ENCODE measurements around the gene C16orf96.

- TF ChIP-seq POLR2A (IDR thresholded peaks at IDR 0.05): no peak
- TF ChIP-seq, protein P1, sequence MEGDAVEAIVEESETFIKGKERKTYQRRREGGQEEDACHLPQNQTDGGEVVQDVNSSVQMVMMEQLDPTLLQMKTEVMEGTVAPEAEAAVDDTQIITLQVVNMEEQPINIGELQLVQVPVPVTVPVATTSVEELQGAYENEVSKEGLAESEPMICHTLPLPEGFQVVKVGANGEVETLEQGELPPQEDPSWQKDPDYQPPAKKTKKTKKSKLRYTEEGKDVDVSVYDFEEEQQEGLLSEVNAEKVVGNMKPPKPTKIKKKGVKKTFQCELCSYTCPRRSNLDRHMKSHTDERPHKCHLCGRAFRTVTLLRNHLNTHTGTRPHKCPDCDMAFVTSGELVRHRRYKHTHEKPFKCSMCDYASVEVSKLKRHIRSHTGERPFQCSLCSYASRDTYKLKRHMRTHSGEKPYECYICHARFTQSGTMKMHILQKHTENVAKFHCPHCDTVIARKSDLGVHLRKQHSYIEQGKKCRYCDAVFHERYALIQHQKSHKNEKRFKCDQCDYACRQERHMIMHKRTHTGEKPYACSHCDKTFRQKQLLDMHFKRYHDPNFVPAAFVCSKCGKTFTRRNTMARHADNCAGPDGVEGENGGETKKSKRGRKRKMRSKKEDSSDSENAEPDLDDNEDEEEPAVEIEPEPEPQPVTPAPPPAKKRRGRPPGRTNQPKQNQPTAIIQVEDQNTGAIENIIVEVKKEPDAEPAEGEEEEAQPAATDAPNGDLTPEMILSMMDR (IDR thresholded peaks at IDR 0.05): no peak
These were observed 35.1 kb downstream of the C16orf96 start for GRCh38 chr16:4591191-4591590.

All from body of pancreas (tissue), 4 donors.